Natural killer cell treated with Interleukin-12 subunit alpha and Interleukin-12 subunit beta and Interleukin-15 and Interleukin-18, amount 100 ng/mL, for 72 hours (primary cell): ENCODE data around the gene ANXA11. TPM values are rescaled to one million over a fixed set of nuclear protein-coding genes. Genes with fewer than 3 reads are reported as not detected.
"Not testable (repeated sequence)": the region's sequence is repeated elsewhere in the genome, so short reads cannot be mapped to it uniquely, and the experiment has no call there.

ENCODE experiments used
- ATAC-seq, 2 donors: fragments of 150-1000 bp; cut with Tn5 transposase in 1 of 2; sonication (Bioruptor Pico), chemical (Tn5 transposase) in 1 of 2; 2 replicates each; pipeline ENCODE4 v1.10.0; 2021
- DNase-seq: peaks from one replicate; pipeline ENCODE4 v3.0.0; 2022; ENCODE audit warnings: low spot score
- H3K27ac Mint-ChIP-seq, 2 donors: 1 replicate in 1 of 2; 2 replicates in 1 of 2; pipeline ENCODE4 v1.8.0; 2022; ENCODE audit warnings: mixed read lengths in 2 of 2, mild to moderate bottlenecking in 1 of 2, moderate library complexity in 1 of 2
- H3K27me3 Mint-ChIP-seq, 2 donors: 1 replicate in 1 of 2; 2 replicates in 1 of 2; pipeline ENCODE4 v1.8.0; 2022; ENCODE audit warnings: mixed read lengths in 2 of 2
- H3K36me3 Mint-ChIP-seq: one replicate; pipeline ENCODE4 v1.8.0; 2022; ENCODE audit warnings: mixed read lengths
- H3K4me1 Mint-ChIP-seq, 2 donors: 1 replicate in 1 of 2; 2 replicates in 1 of 2; pipeline ENCODE4 v1.8.0; 2022; ENCODE audit warnings: low read depth in 2 of 2, mixed read lengths in 2 of 2, mild to moderate bottlenecking in 1 of 2
- H3K4me3 Mint-ChIP-seq: one replicate; pipeline ENCODE4 v1.8.0; 2022; ENCODE audit warnings: mixed read lengths
- H3K9me3 Mint-ChIP-seq: 2 replicates; pipeline ENCODE4 v1.8.0; 2022; ENCODE audit warnings: mixed read lengths
- total RNA-seq, 2 donors: library from RNA; stranded (reverse); gene quantifications; one replicate each; pipeline ENCODE4 v1.2.3, GENCODE V29; 2022

ANXA11 gene
- total RNA-seq = 100 to 1,000 TPM; 134 to 166 TPM

GRCh38 chr10:80205477-80206276, at the start of gene ANXA11:
TSS of gene ANXA11 (minus strand) at chr10:80205537. CDS start at chr10:80172861, 32,676 bp downstream.
- ATAC-seq (peak; percentile 93 to 96), DNase-seq (peak; percentile 88)
- peaks cover 44 to 45% of the 10 kb centered on the region in 2 donors for H3K4me1 Mint-ChIP-seq
- H3K4me3 Mint-ChIP-seq = peak within 1 kb of the TSS; percentile 90
- no peaks in the 10 kb centered on the region for H3K9me3 Mint-ChIP-seq
- H3K36me3 Mint-ChIP-seq = no peaks in the 10 kb centered on the region
- no peaks in the 10 kb centered on the region for H3K27me3 Mint-ChIP-seq
- peak within 1 kb of the TSS; percentile 96 to 97 for H3K27ac Mint-ChIP-seq

DNA sequence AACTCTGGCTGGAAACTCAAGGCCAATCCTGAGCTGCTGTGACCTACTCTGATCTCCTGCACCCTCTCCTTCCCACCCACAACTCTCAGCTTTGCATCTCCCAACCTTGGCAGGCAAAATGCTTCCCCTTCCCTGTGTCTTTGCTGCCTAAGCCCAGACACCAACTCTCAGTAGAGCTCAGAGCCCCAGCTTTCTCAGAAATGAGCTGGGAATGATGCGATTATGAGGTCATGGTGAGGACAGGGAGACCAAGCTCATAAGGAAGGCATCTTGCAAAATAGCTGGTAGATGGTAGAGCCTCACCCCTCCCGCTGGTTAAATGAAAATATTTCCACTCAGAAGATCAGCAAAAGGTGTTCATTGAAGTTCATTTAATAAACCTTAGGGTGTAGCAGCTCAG, 49.4 kb upstream of the ANXA11 start:
- DNase-seq, ATAC-seq, H3K36me3 Mint-ChIP-seq, H3K9me3 Mint-ChIP-seq, H3K27ac Mint-ChIP-seq, H3K4me3 Mint-ChIP-seq: not testable (repeated sequence)
- peaks cover 12 to 26% of the 10 kb centered on the region in 2 donors for H3K4me1 Mint-ChIP-seq
- peaks cover 0 to 11% of the 10 kb centered on the region in 2 donors for H3K27me3 Mint-ChIP-seq

DNA sequence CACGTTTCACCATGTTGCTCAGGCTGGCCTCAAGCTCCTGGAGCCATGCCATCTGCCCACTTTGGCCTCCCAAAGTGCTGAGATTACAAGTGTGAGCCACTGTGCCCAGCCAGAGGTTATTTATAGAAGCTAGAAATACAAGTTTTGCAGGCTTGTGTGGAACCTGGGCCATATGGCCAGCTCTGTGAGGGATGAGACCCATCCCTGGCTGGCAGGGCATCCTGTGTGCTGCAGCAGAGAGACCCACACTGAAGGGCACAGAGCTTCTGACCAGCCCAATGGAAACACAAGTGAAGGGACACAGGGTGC, 48.6 kb upstream of the ANXA11 start:
- Mint-ChIP-seq H3K4me1 (peaks cover 12 to 26% of the 10 kb centered on the region in 2 donors), H3K27ac (peak overlapping the region; percentile 82 to 88), H3K27me3 (peaks cover 0 to 11% of the 10 kb centered on the region in 2 donors), H3K4me3 (peak overlapping the region; percentile 78)
- not testable (repeated sequence) for H3K36me3 Mint-ChIP-seq, H3K9me3 Mint-ChIP-seq, DNase-seq
- peak in 1 of 2 donors; percentile 2 for ATAC-seq

- ATAC-seq (peak; percentile 87 to 89), DNase-seq (no peak)
- Mint-ChIP-seq H3K4me3 (peak overlapping the region; percentile 78), H3K4me1 (peaks cover 12 to 26% of the 10 kb centered on the region in 2 donors), H3K27ac (peak overlapping the region; percentile 82 to 88), H3K36me3 (no peaks in the 10 kb centered on the region), H3K27me3 (peaks cover 0 to 11% of the 10 kb centered on the region in 2 donors), H3K9me3 (no peaks in the 10 kb centered on the region)
Observed at GRCh38 chr10:80253266-80253962, 48.1 kb upstream of the ANXA11 start.

GRCh38 chr10:80252296-80252887, 47.1 kb upstream of the ANXA11 start:
- ATAC-seq (no peak), DNase-seq (no peak)
- Mint-ChIP-seq H3K4me1 (peaks cover 12 to 26% of the 10 kb centered on the region in 2 donors), H3K27ac (peak overlapping the region; percentile 82 to 88), H3K4me3 (no peak overlapping the region), H3K36me3 (no peaks in the 10 kb centered on the region), H3K9me3 (no peaks in the 10 kb centered on the region), H3K27me3 (peaks cover 0 to 11% of the 10 kb centered on the region in 2 donors)

DNA sequence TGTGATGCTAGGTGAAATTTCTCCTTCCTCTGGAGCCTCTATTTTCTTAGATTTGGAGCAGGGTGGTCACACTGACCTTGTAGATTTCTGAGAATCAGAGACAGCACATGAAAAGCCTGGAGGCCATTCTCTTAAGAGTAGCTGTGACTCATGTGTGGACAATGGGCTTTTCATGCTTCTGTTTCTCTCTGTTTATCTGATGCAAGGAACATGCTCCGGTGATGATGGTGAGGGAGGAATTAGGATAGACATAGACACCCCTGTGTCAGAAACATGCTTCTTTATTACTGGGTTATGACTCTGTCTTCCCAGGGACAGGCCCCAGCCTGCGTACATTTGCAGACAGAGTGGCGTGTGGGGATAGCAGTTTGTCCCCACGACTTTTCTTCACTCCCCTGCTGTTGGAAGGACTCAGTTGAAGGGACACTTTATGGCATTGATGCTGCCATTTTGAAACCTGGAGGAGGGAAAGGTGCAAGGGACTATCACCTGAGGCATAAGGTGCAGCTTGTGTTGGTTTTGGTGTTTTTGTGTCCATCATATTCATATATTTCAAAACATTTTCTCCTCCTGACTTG, 46.5 kb upstream of the ANXA11 start:
- ATAC-seq = not testable (repeated sequence)

GRCh38 chr10:80250399-80250798, 45.1 kb upstream of the ANXA11 start:
- not testable (repeated sequence) for H3K4me3 Mint-ChIP-seq, H3K36me3 Mint-ChIP-seq, H3K9me3 Mint-ChIP-seq, H3K27me3 Mint-ChIP-seq, ATAC-seq, H3K27ac Mint-ChIP-seq, DNase-seq
- peaks cover 12 to 18% of the 10 kb centered on the region in 2 donors for H3K4me1 Mint-ChIP-seq

More for the DNA sequence above, 46.5 kb upstream of the ANXA11 start:
- not testable (repeated sequence) for H3K27ac Mint-ChIP-seq, H3K4me3 Mint-ChIP-seq, DNase-seq, H3K9me3 Mint-ChIP-seq, H3K36me3 Mint-ChIP-seq
- peaks cover 0 to 11% of the 10 kb centered on the region in 2 donors for H3K27me3 Mint-ChIP-seq
- peaks cover 12 to 26% of the 10 kb centered on the region in 2 donors for H3K4me1 Mint-ChIP-seq

DNA sequence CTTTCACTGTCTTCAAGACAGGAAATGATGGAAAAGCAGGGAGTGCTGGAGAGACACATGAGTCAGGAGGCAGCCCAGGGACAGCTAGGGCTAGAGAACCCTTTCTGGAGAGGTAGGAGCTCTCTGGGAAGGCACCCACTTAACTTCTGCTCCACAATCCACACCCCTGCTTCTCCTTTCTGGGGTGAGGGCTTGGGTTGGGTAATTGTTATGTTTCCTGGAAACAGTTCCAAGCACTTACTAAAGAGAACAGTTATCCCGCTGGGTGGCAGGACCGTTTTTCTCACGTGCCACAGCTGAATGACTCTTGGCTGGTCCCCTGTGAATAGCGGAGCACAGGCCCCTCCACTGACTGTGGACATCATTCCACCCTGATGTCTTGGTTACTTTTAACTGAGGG, 44.6 kb upstream of the ANXA11 start:
- not testable (repeated sequence) for H3K9me3 Mint-ChIP-seq, ATAC-seq, H3K36me3 Mint-ChIP-seq, H3K27ac Mint-ChIP-seq, H3K27me3 Mint-ChIP-seq, DNase-seq, H3K4me3 Mint-ChIP-seq
- peaks cover 12 to 18% of the 10 kb centered on the region in 2 donors for H3K4me1 Mint-ChIP-seq

GRCh38 chr10:80247611-80248010, 42.3 kb upstream of the ANXA11 start:
- not testable (repeated sequence) for ATAC-seq, H3K27ac Mint-ChIP-seq, DNase-seq, H3K9me3 Mint-ChIP-seq, H3K36me3 Mint-ChIP-seq, H3K4me1 Mint-ChIP-seq, H3K4me3 Mint-ChIP-seq
- peaks cover 0 to 11% of the 10 kb centered on the region in 2 donors for H3K27me3 Mint-ChIP-seq

GRCh38 chr10:80244371-80244770, 39.0 kb upstream of the ANXA11 start:
- not testable (repeated sequence) for H3K4me3 Mint-ChIP-seq

GRCh38 chr10:80242341-80242740, 37.0 kb upstream of the ANXA11 start:
- peaks cover 0 to 11% of the 10 kb centered on the region in 2 donors for H3K27me3 Mint-ChIP-seq
- H3K27ac Mint-ChIP-seq, DNase-seq, H3K4me3 Mint-ChIP-seq, H3K9me3 Mint-ChIP-seq, H3K36me3 Mint-ChIP-seq, ATAC-seq, H3K4me1 Mint-ChIP-seq: not testable (repeated sequence)

More at GRCh38 chr10:80244371-80244770, 39.0 kb upstream of the ANXA11 start:
- not testable (repeated sequence) for H3K36me3 Mint-ChIP-seq, H3K27ac Mint-ChIP-seq, H3K9me3 Mint-ChIP-seq, H3K4me1 Mint-ChIP-seq, DNase-seq, ATAC-seq
- peaks cover 0 to 11% of the 10 kb centered on the region in 2 donors for H3K27me3 Mint-ChIP-seq

DNA sequence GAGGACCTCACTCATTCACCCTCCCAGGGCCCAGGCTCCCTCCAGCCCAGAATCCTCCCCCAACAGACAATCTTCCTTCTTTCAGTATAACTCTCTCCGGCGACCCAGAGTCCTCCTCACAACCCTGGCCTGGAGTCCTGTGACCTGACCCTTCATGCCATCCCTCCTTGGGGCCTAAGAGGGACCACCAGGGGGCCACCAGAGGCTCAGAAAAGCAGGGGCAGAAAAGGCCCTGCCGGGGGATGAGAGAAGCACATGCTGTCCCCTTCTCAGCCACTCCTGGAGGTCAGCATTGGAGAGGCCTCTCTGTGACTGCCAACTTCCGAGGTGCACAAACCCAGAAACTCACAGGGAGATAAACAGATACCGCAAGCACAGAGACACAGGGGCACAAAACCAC, 31.1 kb upstream of the ANXA11 start:
- not testable (repeated sequence) for H3K4me3 Mint-ChIP-seq, H3K27ac Mint-ChIP-seq, H3K27me3 Mint-ChIP-seq, H3K36me3 Mint-ChIP-seq, ATAC-seq, DNase-seq, H3K9me3 Mint-ChIP-seq, H3K4me1 Mint-ChIP-seq

GRCh38 chr10:80234331-80235235, 29.2 kb upstream of the ANXA11 start:
- not testable (repeated sequence) for H3K4me3 Mint-ChIP-seq, DNase-seq, H3K27ac Mint-ChIP-seq, H3K36me3 Mint-ChIP-seq, H3K27me3 Mint-ChIP-seq, H3K4me1 Mint-ChIP-seq, H3K9me3 Mint-ChIP-seq
- ATAC-seq = peak; percentile 34 to 68
